ENCODE measurements around the gene CRYBG3. TPM values are rescaled to one million over a fixed set of nuclear protein-coding genes. Genes with fewer than 3 reads are reported as not detected.

Gene CRYBG3
- polyA plus RNA-seq, 1 donor = 23.3 TPM

- DNase-seq (ENCODE audit: low read depth) = no peak
Observed at GRCh38 chr3:97942801-97943546, 121.2 kb downstream of the CRYBG3 start.

GRCh38 chr3:97948351-97949109 lies 126.7 kb downstream of the CRYBG3 start:
- DNase-seq (ENCODE audit: low read depth) = no peak

- DNase-seq (ENCODE audit: low read depth) = no peak
Observed at GRCh38 chr3:97949110-97949485, 127.3 kb downstream of the CRYBG3 start.

- no peak for DNase-seq (ENCODE audit: low read depth)
Observed at GRCh38 chr3:97949743-97950142, 127.9 kb downstream of the CRYBG3 start.

- DNase-seq (ENCODE audit: low read depth) = no peak
Observed at GRCh38 chr3:97950360-97950759, 128.5 kb downstream of the CRYBG3 start.

- no peak for DNase-seq (ENCODE audit: low read depth)
Observed at GRCh38 chr3:97952280-97952679, 130.5 kb downstream of the CRYBG3 start.

GRCh38 chr3:97952872-97953271 lies 131.1 kb downstream of the CRYBG3 start:
- no peak for DNase-seq (ENCODE audit: low read depth)

GRCh38 chr3:97954228-97954827 lies 132.5 kb downstream of the CRYBG3 start:
- no peak for DNase-seq (ENCODE audit: low read depth)

GRCh38 chr3:97956051-97956450 lies 134.2 kb downstream of the CRYBG3 start:
- no peak for DNase-seq (ENCODE audit: low read depth)

GRCh38 chr3:97957617-97958311 lies 136.0 kb downstream of the CRYBG3 start:
- DNase-seq (ENCODE audit: low read depth) = no peak

- no peak for DNase-seq (ENCODE audit: low read depth)
Observed at GRCh38 chr3:97958396-97958795, 136.6 kb downstream of the CRYBG3 start.

- DNase-seq (ENCODE audit: low read depth) = no peak
Observed at GRCh38 chr3:97958796-97959195, 137.0 kb downstream of the CRYBG3 start.

- DNase-seq (ENCODE audit: low read depth) = no peak
Observed at GRCh38 chr3:97959872-97960271, 138.1 kb downstream of the CRYBG3 start.

- no peak for DNase-seq (ENCODE audit: low read depth)
Observed at GRCh38 chr3:97960551-97960950, 138.7 kb downstream of the CRYBG3 start.

GRCh38 chr3:97960993-97961766 lies 139.4 kb downstream of the CRYBG3 start:
- no peak for DNase-seq (ENCODE audit: low read depth)

- no peak for DNase-seq (ENCODE audit: low read depth)
Observed at GRCh38 chr3:97967966-97968365, 146.2 kb downstream of the CRYBG3 start.

- DNase-seq (ENCODE audit: low read depth) = no peak
Observed at GRCh38 chr3:97968376-97968775, 146.6 kb downstream of the CRYBG3 start.

- DNase-seq (ENCODE audit: low read depth) = no peak
Observed at GRCh38 chr3:97969541-97969940, 147.7 kb downstream of the CRYBG3 start.

GRCh38 chr3:97970156-97970555 lies 148.3 kb downstream of the CRYBG3 start:
- DNase-seq (ENCODE audit: low read depth) = no peak

GRCh38 chr3:97970956-97971620 lies 149.3 kb downstream of the CRYBG3 start:
- no peak for DNase-seq (ENCODE audit: low read depth)

All from forelimb muscle (tissue), 1 donor.